Left renal pelvis (tissue), 4 donors: ENCODE results near the gene SKI. TPM values are rescaled to one million over a fixed set of nuclear protein-coding genes. Genes with fewer than 3 reads are reported as not detected.
A peak's percentile ranks its signal among the peaks of the same experiment; 100 is the strongest.

Experiments
- DNase-seq, 4 donors: peaks; one replicate each; pipeline ENCODE4 v3.0.0-alpha.2; 2013; ENCODE audit warnings: low read depth in 4 of 4, low spot score in 3 of 4
- polyA plus RNA-seq, 4 donors: library from polyadenylated mRNA; unstranded; fragments of 120-200 nt; gene quantifications; one replicate each; pipeline ENCODE4 v1.2.1, GENCODE V29; 2013; ENCODE audit not compliant: insufficient read length in 4 of 4

The SKI gene
- polyA plus RNA-seq, 4 donors: 51.6 to 83.7 (median 57.2) TPM

GRCh38 chr1:2302292-2302925 lies 74.3 kb downstream of the SKI start:
- DNase-seq: no peak

DNA sequence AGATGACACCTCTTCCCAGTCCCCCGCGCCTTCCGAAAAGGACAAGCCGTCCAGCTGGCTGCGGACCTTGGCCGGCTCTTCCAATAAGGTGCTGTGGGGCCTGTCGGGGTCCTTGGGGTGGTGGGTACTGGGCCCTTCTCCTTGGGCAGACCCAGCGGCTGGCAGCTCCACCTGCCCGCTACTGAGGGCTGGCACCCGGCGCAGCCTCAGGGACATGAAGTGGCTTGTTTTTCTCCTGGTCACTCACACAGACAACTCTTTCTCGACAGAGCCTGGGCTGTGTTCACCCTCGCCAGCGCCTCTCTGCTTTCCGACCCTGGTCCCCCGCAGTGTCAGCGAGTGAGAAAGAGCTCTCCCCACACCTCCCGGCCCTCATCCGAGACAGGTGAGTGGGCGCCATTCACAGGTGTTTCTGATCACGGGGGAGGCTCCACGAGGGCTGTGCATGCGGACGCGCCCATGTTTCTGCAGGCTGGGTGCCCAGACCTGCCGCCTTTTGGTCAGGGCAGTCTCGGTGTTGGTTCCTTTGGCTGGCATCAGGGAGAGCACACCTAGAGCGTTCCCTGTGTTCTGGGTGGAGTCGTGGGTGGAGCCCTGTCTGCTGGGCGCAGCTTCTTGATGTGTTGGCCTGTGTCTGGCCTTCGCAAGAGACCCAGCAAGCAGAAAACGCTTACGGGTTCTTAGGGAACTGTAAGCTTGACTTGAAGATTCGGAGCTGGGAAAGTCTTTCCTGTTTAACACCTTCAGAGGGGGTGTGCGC lies 75.1 kb downstream of the SKI start:
- no peak for DNase-seq

- no peak for DNase-seq
Observed at GRCh38 chr1:2303781-2304180, 75.7 kb downstream of the SKI start.

DNA sequence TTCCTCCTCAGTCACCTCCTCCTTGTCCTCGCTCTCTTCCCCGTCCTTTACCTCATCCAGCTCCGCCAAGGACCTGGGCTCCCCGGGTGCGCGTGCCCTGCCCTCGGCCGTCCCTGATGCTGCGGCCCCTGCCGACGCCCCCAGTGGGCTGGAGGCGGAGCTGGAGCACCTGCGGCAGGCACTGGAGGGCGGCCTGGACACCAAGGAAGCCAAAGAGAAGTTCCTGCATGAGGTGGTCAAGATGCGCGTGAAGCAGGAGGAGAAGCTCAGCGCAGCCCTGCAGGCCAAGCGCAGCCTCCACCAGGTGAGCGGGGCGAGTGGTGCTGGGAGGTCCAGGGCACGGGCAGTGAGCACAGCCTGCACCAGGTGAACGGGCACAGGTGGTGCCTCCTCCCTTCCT lies 76.2 kb downstream of the SKI start:
- DNase-seq: no peak

DNA sequence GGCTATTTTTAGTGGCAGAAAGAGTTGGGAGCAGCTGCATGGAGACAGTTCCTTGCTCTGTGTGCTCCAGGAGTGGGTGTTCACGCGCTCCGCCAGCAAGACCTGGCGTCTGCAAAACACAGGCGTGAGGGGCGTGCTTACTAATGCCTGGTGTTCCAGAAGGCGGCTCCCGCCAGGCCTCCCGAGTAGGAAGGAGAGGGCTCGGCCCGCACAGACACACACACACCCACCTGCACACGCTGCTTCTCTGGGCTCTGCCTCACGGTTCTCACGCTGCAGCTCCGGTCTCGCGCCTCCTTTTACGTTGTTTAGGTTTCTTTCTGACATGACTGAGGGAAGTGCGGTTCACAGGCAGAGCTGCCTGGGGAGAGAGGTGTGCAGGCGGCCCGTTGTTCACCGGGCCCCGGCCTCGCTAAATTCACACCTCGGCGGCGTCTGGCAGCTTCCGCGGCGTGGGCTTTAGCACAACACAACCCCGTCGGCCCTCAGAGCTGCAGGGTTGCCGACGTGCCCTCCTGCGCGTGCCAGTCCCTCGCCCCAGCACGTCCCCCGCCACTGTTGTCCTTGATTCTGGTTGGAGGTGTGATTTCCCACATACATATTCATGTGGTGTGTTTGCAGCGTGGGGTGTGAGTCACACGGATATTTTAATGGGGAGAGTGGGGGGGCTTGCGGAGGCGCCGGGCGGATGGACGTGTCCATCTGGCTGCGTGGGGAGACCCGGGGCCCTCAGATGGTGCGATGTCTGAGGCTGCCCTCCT lies 77.0 kb downstream of the SKI start:
- DNase-seq: no peak

DNA sequence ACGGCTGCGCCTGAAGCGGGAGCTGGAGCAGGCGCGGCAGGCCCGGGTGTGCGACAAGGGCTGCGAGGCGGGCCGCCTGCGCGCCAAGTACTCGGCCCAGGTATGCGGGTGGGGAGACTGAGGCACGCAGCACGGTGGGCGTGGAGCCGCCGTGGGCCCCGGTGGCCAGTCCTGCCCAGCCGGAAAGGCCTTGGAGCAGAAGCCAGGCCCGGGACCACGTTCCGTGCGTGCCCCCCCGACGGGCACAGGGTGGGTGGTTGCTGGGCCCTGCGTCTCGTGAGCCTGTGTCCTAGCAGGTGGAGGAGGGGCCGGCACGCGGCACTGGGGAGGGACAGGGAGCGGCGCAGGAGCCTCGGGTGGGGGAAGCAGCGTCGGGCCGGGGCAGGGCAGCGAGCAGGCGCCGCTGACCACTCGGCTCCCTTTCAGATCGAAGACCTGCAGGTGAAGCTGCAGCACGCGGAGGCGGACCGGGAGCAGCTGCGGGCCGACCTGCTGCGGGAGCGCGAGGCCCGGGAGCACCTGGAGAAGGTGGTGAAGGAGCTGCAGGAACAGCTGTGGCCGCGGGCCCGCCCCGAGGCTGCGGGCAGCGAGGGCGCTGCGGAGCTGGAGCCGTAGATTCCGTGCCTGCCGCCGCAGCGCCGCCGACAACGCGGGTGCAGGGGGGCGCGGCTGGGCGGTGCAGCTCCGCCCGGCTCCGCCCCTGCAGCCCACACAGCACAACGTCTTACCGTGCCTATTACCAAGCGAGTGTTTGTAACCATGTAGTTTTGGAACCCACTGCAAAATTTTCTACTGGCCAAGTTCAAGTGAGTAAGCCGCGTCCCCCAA lies 78.2 kb downstream of the SKI start:
- no peak for DNase-seq

GRCh38 chr1:2307064-2307605 lies 79.0 kb downstream of the SKI start:
- no peak for DNase-seq

- no peak for DNase-seq
Observed at GRCh38 chr1:2307972-2308371, 79.9 kb downstream of the SKI start.

GRCh38 chr1:2308844-2309243 lies 80.7 kb downstream of the SKI start:
- no peak for DNase-seq

DNA sequence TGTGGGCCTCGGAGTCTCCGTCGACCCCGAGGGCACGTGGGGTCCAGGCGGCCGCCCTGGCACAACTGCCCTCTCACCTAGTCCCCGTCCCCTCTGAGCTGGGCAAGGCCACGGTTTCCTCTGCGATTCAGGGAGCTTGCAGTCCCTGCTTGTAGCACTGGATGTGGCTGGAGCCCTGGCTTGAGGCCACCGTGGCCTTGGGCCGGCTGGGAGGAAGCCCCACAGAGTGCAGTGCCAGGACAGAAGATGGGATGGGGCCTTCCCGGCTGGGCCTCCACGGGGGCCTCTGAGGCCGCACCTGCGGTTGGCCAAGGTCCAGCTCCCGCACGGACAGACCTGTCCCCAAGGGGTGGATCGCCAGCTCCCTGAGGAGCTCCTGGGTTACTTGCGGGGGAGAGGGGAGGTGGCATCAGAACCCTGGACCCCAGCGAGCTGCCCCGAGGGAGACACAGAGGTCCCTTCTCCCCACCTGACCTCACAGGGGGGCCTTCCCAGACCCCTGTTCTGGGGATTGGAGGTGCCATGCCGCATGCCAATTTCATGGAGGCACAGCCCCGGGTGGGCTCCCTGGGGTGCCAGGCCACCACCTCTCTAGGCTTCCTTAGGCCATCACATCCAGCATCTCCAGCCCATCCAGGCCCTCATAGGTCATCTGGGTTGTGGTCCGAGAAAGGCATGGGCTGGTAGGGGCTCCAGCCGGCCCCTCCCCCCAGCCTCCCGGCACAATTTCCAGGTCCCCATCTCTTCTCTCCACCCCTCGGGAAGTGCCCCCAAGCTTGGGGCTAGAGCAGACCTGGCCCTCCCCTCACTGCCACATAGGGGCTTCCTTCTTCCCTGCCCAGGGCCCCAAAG lies 82.4 kb downstream of the SKI start:
- DNase-seq: no peak

DNA sequence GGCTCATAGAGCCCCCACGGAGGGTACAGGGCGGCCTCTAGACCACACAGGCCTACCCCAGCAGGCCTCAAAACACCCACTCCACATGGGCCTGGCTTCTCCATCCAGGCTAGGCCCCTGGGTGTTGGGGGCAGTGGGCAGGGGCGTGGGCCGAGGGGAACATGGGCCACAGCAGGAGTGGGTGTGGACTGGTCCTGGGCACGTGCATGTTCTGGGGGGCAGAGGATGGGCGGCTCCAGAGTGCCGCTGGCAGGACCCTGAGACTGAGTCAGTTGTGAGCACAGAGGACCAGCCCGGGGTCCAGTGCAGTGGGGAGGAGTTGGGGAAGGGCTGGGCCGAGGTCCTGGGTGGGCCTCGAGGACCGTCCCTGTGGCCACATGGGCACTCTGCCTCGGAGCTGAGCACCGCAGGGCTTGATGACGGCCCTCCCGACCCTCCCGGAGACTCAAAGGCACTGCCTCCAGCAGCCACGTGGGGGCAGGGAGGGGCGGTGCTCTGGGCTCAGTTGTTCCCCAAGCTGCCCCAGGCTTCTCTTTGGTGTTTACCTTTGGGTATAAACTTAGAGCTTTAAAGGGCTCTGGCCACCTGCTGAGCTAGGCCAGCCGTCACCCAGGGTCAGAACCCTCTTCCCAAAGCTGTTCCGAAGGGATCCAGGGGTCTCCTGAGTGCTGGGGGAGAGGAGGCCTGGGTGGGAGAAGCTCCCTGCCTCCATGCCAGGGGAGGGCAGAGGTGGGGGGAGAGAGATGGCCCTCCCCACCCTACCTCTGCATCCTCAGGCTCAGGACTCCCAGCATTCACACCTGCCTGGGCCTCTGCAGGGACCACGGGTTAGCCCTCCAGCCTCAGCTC lies 83.3 kb downstream of the SKI start:
- DNase-seq: no peak

- DNase-seq: no peak
Observed at GRCh38 chr1:2312160-2312514, 84.0 kb downstream of the SKI start.

DNA sequence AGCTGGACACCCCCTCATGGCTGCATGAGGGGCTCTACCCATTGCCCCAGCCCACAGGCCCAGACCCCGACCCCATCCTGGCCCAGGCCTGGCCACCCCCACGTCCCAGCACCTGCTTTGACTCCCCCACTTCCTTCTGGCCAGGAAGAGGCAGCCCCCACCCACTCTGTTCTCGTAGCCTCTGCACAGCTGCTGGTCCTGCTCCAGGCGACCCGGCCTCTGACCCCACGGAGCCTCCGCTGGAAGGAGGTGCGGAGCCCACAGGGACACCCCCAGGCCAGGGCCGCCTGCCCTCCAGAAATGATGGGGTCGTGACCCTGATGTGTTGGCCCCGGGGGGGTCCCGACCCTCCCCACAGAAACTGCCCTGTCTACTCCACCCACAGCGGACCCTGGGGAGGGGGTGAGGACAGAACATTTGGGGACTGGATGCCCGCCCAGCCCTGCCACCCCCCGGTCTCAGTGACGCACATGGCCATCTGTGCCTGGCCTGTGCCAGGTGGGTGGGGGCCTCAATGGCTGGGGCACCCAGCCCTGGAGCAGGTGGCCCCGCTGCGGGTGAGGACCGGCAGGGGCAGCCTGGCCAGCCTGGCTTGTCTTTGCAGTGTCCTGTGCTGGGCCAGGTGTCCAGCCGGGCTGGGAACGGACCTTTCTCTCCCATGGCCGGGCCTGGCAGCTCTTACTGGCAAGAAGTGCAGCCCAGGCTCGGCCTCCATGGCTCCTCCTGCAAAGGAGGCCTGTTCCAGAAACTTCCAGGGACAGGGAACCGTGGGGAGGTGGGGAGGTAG lies 84.6 kb downstream of the SKI start:
- DNase-seq: no peak

DNA sequence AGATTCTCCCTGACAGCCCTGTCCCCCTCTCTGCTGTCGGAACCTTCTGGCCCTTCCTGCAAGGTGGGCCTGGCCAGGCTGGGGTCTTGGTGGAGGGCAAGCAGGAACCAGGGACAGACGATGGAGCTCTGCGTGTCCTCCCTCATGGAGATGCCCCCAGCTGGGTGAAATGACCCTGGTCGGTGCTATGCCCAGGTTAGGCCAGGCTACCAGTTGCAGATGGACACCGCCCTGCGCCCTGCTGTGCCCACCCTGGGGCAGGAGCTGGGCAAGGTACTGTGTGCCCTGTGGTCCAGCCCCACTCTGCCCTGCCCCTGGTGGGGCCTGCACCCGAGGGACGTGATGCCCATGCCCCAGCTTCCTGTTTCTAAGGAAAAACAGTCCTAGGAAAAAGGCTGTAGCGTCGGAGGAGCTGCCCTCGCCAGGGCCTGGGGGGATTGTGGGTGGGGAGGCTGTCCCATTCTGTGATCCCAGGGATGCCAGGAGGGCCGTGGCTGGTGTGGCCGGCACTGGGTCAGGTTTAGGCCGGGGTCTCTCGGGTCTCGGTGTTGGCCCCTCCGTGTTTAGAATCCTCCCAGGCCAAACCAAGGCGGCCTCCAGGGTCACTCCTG lies 85.6 kb downstream of the SKI start:
- no peak for DNase-seq

DNA sequence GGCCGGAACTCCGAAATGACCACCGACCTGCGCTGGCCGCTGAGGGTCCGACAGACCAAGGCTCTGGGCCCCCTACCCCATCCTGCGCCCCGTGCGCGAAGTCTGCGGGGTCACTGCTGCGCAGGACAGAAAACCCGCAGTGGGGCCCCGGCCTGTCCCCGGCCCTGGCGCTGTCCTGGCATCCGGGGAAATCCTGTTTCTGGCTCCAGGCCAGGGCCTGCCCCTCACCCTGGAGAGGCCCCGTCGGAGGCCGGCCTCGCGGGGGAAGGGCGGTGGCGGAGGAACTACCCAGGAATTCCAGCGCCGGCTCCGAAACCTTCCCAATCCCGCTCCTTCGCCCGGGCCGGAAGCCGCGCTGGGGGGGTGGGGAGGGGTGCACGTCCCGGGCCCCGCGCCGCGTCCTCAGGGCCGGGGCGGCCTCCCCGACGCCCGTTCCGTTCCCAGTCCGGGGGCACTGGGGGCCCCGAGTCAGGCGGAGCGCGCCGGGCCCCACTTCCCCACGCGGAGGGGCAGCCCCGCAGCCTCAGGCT lies 86.2 kb downstream of the SKI start:
- peak in 2 of 4 donors; percentile 55 to 61 for DNase-seq

DNA sequence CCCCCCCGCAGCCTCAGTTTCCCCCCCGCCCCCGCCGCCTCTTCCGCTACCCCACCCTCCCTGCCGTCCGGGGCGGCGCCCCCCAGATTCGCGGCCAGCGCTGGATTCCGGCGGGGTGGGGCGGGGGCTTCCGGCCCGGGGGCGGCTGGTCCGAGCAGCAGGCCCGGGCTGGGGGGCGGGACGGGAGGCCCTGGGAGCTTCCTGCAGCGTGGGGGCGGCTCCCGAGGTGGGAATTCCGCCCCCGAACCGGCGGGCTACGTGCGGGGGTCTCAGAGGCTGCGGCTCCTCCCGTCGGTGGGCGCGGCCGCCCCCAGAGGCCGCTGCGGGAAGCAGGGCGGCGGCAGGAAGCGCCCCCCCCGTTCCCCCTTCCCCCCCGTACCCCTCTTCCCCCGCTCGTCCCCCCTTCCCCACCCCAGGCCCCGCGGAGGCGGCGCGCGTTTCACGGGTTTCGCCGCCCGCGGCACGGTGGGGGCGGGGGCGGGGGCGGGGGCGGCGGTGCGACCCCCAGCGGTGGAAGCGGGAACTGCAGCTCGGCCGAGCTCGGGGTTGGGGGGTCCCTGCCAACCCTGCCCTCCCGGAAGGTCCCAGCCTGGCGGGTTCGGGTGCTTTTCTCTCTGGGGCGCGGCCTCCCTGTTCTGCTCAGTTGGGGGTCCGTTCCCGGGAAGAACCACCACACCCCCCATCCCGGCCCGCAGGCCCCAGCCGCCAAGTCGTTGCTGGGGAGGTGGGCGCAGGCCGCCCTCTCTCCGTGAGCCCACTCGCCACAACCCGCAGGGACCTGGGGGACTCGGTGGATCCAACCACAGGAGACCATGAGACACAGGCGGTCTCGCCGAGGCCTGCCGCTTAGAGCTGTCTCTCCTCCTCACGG lies 86.9 kb downstream of the SKI start:
- DNase-seq: peak in 1 of 4 donors; percentile 52
